Measurements from ENCODE around the gene FBXO15.

FBXO15 gene

DNA sequence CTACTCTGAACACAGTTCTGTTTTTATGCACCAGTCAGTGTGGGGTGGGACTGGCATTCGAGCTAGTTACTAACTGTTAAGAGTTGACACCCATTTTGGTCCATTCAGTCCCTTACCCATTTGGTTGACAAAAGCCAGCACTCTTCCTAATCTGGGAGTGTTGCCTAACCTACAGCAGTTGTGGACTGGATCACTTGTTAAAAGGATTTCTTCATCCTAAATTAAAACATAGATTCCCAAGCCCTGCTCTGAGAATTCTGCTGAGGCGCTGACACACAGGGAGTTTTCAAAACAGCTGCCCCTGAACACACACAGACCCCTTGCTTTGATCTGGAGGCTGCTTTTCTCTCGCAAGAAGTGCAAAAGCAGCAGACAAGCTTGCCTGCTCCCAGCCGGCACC lies 7.1 kb upstream of the FBXO15 start:
- no peak for DNase-seq (ENCODE audit: low read depth)
- no peak for TF ChIP-seq CTCF (IDR thresholded peaks at IDR 0.05; ENCODE audit: low read length, missing control alignments)
- H3K4me3 ChIP-seq (replicated peaks; ENCODE audit: low read depth, low read length) = no peak overlapping the region

GRCh38 chr18:74153793-74154192 lies 6.2 kb upstream of the FBXO15 start:
- no peak overlapping the region for H3K4me3 ChIP-seq (replicated peaks; ENCODE audit: low read depth, low read length)
- no peak for DNase-seq (ENCODE audit: low read depth)
- TF ChIP-seq CTCF (IDR thresholded peaks at IDR 0.05; ENCODE audit: low read length, missing control alignments) = no peak

GRCh38 chr18:74153377-74153776 lies 5.7 kb upstream of the FBXO15 start:
- no peak for TF ChIP-seq CTCF (IDR thresholded peaks at IDR 0.05; ENCODE audit: low read length, missing control alignments)
- peak; percentile 14 for DNase-seq (ENCODE audit: low read depth)
- no peak overlapping the region for H3K4me3 ChIP-seq (replicated peaks; ENCODE audit: low read depth, low read length)

GRCh38 chr18:74152857-74153256 lies 5.2 kb upstream of the FBXO15 start:
- no peak overlapping the region for H3K4me3 ChIP-seq (replicated peaks; ENCODE audit: low read depth, low read length)
- DNase-seq (ENCODE audit: low read depth) = no peak
- TF ChIP-seq CTCF (IDR thresholded peaks at IDR 0.05; ENCODE audit: low read length, missing control alignments) = no peak

DNA sequence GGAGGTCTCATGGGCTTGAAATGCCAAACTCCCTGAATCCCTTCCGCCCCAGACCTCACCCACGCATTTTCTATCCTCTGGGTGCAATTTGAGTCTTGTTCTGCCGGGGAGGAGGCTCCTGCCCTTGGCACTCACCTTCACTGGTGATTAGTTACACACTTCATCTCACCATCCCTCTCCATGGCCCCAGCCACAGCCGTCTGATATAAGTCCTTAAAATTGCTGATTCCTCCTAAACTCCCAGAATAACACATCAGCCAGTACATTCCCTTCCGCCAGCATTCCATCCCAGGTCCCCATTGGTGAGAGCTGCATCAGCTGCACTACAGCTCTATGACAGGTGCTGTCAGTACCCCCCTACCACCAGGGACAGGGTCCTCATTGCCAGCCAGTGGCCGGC lies 4.6 kb upstream of the FBXO15 start:
- DNase-seq (ENCODE audit: low read depth) = no peak
- no peak for TF ChIP-seq CTCF (IDR thresholded peaks at IDR 0.05; ENCODE audit: low read length, missing control alignments)
- H3K4me3 ChIP-seq (replicated peaks; ENCODE audit: low read depth, low read length) = no peak overlapping the region

DNA sequence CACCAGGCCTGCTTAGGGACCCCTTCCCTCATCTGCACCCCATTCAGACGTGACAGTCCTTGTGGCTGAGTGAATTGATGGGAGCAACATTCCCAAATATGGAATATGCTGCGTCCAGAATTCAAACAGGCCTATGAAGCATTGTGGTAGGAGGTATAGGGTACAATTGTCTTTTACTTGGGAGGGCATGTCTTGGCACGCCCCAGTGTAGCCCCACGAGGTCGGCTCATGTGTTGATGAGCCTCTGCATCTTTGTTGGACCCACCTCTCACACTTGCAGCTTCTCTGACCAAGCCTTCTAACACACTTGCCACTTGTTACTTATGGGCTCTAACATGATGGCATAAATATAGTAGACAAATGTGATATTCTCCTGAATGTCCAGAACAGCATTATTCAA lies 2.2 kb upstream of the FBXO15 start:
- TF ChIP-seq CTCF (IDR thresholded peaks at IDR 0.05; ENCODE audit: low read length, missing control alignments) = no peak
- no peak overlapping the region for H3K4me3 ChIP-seq (replicated peaks; ENCODE audit: low read depth, low read length)
- DNase-seq (ENCODE audit: low read depth) = no peak

DNA sequence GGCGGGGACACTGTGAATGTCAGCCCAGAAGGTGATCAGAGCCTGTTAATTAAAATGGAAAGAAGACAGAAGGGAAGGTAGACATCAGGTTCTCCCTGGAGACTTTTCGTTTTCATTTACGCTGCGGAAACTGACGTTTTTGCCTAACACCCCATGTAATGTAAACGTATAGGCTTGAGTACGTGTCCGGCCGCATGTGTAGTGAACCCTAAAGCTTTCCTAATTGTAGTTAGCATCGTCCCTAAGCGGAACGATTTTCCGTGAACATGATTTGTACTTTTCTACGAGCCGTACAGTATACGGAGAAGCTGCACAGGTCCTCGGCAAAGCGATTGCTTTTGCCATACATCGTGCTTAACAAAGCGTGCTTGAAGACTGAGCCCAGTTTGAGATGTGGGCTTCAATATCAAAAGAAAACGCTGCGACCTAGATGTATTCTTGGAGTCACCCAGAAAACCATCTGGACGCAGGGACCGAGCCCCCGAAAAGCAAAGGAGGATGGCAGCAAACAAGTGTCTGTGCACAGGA lies 973 bp upstream of the FBXO15 start:
- DNase-seq (ENCODE audit: low read depth) = no peak
- no peak for TF ChIP-seq CTCF (IDR thresholded peaks at IDR 0.05; ENCODE audit: low read length, missing control alignments)
- H3K4me3 ChIP-seq (replicated peaks; ENCODE audit: low read depth, low read length) = peak overlapping the region; percentile 100

All from fibroblast of pulmonary artery (primary cell).